ENCODE measurements around the gene RAD51B. TPM values are rescaled to one million over a fixed set of nuclear protein-coding genes. Genes with fewer than 3 reads are reported as not detected.

Gene RAD51B
- total RNA-seq: 10 to 100 TPM; 14.0 to 16.4 (median 14.8) TPM

DNA sequence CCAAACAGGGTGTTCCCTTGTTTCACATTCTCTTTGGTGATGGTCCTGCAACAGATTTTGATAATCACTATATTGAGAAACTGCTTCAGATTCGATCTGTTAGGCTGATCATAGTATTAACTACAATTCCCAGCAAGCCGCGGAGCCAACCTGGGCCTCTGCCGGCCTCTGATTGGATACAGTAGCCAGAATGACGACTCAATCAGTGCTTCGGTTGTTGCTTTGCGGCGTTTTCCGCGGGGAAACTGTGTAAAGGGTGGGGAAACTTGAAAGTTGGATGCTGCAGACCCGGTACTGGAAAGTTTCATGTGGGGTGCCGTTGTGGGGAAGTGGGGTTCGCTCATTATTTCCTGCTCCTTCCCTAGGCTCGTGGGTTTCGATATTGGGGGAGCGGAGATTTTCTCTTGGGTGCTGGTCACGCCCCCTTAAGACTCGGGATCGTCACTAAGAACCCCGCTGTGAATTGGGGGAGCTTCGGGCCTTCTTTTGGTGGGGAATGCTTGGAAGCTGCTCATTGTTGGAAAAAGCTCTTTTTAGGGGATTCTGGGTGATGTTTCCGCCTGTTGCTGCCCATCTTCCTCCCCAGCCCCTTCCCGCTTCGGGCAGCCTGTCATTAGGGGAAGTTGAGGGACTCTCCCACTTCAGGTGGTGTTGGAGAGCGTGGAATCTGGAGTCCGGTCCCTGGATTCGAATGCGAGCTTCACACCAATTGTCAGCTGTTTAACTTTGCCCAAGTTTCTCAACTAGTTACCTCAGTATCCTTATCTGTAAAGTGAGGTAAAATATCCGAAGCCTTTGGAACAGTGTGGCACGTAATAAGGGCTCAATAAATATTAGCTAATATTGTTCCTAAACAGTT is at the start of gene RAD51B:
RAD51B (plus strand) TSS at position 217 of the 859 bp plus-strand sequence.
- no peaks in the 10 kb centered on the region for H3K27me3 ChIP-seq
- WGBS, 2 donors: 1% methylated on average over 30 of the region's 30 CpGs
- peak within 1 kb of the TSS; percentile 50 to 85 (median 75) for H3K4me3 ChIP-seq (replicated peaks in 1 of 3)
- no peak for TF ChIP-seq POLR2A (IDR thresholded peaks at IDR 0.05)
- TF ChIP-seq, protein P1, sequence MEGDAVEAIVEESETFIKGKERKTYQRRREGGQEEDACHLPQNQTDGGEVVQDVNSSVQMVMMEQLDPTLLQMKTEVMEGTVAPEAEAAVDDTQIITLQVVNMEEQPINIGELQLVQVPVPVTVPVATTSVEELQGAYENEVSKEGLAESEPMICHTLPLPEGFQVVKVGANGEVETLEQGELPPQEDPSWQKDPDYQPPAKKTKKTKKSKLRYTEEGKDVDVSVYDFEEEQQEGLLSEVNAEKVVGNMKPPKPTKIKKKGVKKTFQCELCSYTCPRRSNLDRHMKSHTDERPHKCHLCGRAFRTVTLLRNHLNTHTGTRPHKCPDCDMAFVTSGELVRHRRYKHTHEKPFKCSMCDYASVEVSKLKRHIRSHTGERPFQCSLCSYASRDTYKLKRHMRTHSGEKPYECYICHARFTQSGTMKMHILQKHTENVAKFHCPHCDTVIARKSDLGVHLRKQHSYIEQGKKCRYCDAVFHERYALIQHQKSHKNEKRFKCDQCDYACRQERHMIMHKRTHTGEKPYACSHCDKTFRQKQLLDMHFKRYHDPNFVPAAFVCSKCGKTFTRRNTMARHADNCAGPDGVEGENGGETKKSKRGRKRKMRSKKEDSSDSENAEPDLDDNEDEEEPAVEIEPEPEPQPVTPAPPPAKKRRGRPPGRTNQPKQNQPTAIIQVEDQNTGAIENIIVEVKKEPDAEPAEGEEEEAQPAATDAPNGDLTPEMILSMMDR (IDR thresholded peaks at IDR 0.05): no peak
- intact Hi-C loops (cut with DNase I): no loop called here
- peak; percentile 80 to 83 for DNase-seq
- no peaks in the 10 kb centered on the region for H3K36me3 ChIP-seq
- H3K4me1 ChIP-seq: peaks cover 11 to 19% of the 10 kb centered on the region in 2 donors
- no peaks in the 10 kb centered on the region for H3K9me3 ChIP-seq
- H3K27ac ChIP-seq: peak within 1 kb of the TSS in 2 of 3 donors; percentile 30 to 49

DNA sequence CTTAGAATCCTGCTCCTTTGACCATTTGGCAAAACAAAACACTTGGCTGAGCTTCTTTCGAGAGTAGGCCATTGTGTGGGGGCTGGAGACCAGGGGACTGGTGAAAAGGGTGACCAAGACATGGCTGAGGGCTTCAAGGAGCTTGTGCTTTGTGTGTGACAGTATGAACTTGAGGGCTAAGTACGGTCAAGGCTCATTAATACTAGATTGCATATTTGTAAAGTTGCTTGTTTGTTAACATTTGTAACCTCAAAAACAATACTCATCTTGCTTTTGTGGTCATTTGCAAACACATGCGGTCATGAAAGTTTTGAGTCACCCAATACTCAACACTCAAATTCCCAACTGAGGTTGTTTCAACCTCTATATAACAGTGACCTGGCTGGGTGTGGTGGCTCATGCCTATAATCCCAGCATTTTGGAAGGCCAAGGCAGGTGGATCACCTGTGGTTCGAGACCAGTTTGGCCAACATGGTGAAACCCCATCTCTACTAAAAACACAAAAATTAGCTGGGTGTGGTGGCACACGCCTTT is 45.7 kb upstream of the RAD51B start:
- Histone ChIP-seq H3K4me3 (replicated peaks in 1 of 3) (no peak overlapping the region), H3K9me3 (no peaks in the 10 kb centered on the region), H3K27ac (no peak overlapping the region), H3K27me3 (no peaks in the 10 kb centered on the region), H3K36me3 (peaks cover 73 to 74% of the 10 kb centered on the region in 2 donors), H3K4me1 (no peaks in the 10 kb centered on the region)
- no peak for TF ChIP-seq POLR2A (IDR thresholded peaks at IDR 0.05)
- TF ChIP-seq, protein P1 (IDR thresholded peaks at IDR 0.05): no peak
- no peak for DNase-seq
- intact Hi-C loops (cut with DNase I): no loop called here
- 92 to 98% methylated on average over 5 of the region's 5 CpGs for WGBS, 2 donors

DNA sequence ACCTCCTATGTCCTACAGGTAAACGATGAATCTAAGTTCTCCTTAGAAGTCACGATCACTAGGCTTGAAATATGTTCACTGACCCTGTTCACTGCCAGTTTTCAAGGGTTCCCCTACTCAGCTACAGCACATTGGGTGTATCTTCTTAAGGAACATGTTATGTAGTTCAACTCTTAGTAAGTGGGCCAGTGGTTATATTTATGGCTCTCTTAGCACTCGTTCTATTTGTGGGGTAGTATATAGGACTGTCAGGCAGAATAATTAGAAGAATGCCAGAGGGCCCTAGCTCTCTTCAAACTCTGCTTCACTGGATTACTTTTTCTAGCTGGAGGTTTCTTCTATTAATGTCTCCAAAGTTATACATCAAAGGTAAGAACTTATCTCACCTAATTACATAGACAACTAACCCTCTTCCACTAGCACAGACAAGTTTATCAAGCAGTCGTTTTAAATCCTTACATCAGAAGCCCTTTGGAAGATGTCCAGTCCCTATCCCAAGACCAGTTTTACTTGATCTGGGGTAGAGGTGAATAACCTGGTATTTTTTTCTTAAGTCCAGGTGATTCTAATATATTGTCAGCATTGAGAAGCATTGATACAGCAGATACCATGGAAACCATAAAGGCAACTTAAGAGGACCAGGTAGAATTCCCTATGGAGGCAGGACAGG is 42.8 kb upstream of the RAD51B start:
- Histone ChIP-seq H3K27me3 (no peaks in the 10 kb centered on the region), H3K4me3 (replicated peaks in 1 of 3) (no peak overlapping the region), H3K9me3 (no peaks in the 10 kb centered on the region), H3K36me3 (peaks cover 71 to 84% of the 10 kb centered on the region in 2 donors), H3K4me1 (no peaks in the 10 kb centered on the region), H3K27ac (no peak overlapping the region)
- DNase-seq: no peak
- 71 to 88% methylated on average over 4 of the region's 4 CpGs for WGBS, 2 donors
- TF ChIP-seq, protein P1 (IDR thresholded peaks at IDR 0.05): no peak
- TF ChIP-seq POLR2A (IDR thresholded peaks at IDR 0.05): no peak
- intact Hi-C loops (cut with DNase I): no loop called here

DNA sequence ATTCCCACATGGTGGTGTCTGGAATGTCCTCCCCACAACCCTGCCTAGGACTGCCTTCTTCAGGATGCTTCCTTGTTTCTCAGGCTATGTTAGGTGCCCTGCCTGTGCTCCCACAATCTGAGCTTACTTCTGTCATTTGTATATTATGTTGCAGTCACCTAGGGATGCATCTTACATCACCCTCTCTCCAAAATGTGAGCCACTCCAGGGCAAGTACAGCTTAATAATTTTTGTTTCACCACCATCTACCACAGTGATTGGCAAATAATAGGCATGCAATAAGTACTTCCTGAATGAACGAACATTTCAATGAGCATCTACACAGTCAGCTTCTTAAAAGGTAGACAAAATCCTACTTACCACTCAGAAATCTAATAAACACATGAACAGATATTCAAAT is 40.8 kb upstream of the RAD51B start:
- TF ChIP-seq POLR2A (IDR thresholded peaks at IDR 0.05): no peak
- TF ChIP-seq, protein P1 (IDR thresholded peaks at IDR 0.05): no peak
- WGBS, 2 donors: 85 to 94% methylated on average over 1 of the region's 1 CpG
- intact Hi-C loops (cut with DNase I): no loop called here

More for the DNA sequence above, 40.8 kb upstream of the RAD51B start:
- Histone ChIP-seq H3K27ac (no peak overlapping the region), H3K4me3 (replicated peaks in 1 of 3) (no peak overlapping the region), H3K9me3 (no peaks in the 10 kb centered on the region), H3K4me1 (no peaks in the 10 kb centered on the region), H3K36me3 (peaks cover 69 to 92% of the 10 kb centered on the region in 2 donors), H3K27me3 (no peaks in the 10 kb centered on the region)
- no peak for DNase-seq

All from thyroid gland (tissue), 4 donors.